IMR-90 (cell line): ENCODE data around the gene ZNF273. TPM values are rescaled to one million over a fixed set of nuclear protein-coding genes. Genes with fewer than 3 reads are reported as not detected.

Experiments used
- ATAC-seq: fragments of 200-7000 bp; cut with Tn5 transposase; 2 replicates; pipeline ENCODE4 v1.9.1; 2020; ENCODE audit warnings: low read depth, mild to moderate bottlenecking, moderate library complexity
- BruUV-seq: library from RNA; stranded (reverse); fragments of 400-500 nt; replicated peaks from 2 replicates; lab custom pipeline; 2021; lab: Mats Ljungman, UMichigan
- CTCF ChIA-PET: fragments of 300-600 bp; formaldehyde crosslinking; extraction: SDS; loops from one replicate; lab custom pipeline; 2021; ENCODE audit warnings: antibody characterized with exemption; lab: Yijun Ruan, JAX
- POLR2A ChIA-PET: fragments of 300-600 bp; sonication (Branson Sonifier 250); formaldehyde crosslinking; loops from one replicate; lab custom pipeline; 2022; ENCODE audit warnings: antibody characterized with exemption; ENCODE audit not compliant: unreplicated experiment; lab: Charles Lee
- DNase-seq: peaks from one replicate; pipeline ENCODE4 v3.0.0; 2013
- H2AFZ ChIP-seq: replicated peaks from 2 replicates; pipeline ENCODE3; 2013; ENCODE audit warnings: low read length, mild to moderate bottlenecking; ENCODE audit not compliant: poor library complexity
- H2AK5ac ChIP-seq: 2 replicates; pipeline ENCODE4 v1.6.1; 2013; ENCODE audit warnings: low read depth, low read length, inconsistent platforms
- H2AK9ac ChIP-seq: replicated peaks from 2 replicates; pipeline ENCODE3; 2013; ENCODE audit warnings: mild to moderate bottlenecking, low read depth, low read length, moderate library complexity; ENCODE audit not compliant: poor library complexity
- H2BK120ac ChIP-seq: 2 replicates; pipeline ENCODE4 v1.6.1; 2013; ENCODE audit warnings: low read depth, low read length, inconsistent platforms
- H2BK15ac ChIP-seq: 3 replicates; pipeline ENCODE4 v1.6.1; 2013; ENCODE audit warnings: low read depth, low read length, inconsistent platforms
- H2BK20ac ChIP-seq: 2 replicates; pipeline ENCODE4 v1.6.1; 2013; ENCODE audit warnings: low read depth, mild to moderate bottlenecking, inconsistent platforms, low read length, moderate library complexity
- H2BK5ac ChIP-seq: 2 replicates; pipeline ENCODE4 v1.6.1; 2013; ENCODE audit warnings: mild to moderate bottlenecking, low read depth, low read length, inconsistent platforms; ENCODE audit not compliant: poor library complexity, severe bottlenecking
- H3K14ac ChIP-seq: replicated peaks from 2 replicates; pipeline ENCODE4 v1.6.1; 2013; ENCODE audit warnings: low read depth, low read length, inconsistent platforms
- H3K18ac ChIP-seq: 2 replicates; pipeline ENCODE4 v1.6.1; 2013; ENCODE audit warnings: low read depth, low read length, control low read depth
- H3K23ac ChIP-seq: 2 replicates; pipeline ENCODE4 v1.6.1; 2013; ENCODE audit warnings: low read depth, low read length, inconsistent platforms
- H3K27ac ChIP-seq: 2 replicates; pipeline ENCODE4 v1.5.1; 2013; ENCODE audit warnings: mild to moderate bottlenecking, control low read depth, low read length; ENCODE audit not compliant: insufficient read depth
- H3K27me3 ChIP-seq: 2 replicates; pipeline ENCODE4 v1.6.1; 2013; ENCODE audit warnings: low read length; ENCODE audit not compliant: control insufficient read depth, insufficient read depth
- H3K36me3 ChIP-seq: 2 replicates; pipeline ENCODE4 v1.6.1; 2013; ENCODE audit warnings: low read length, mixed read lengths; ENCODE audit not compliant: control insufficient read depth, insufficient read depth
- H3K4ac ChIP-seq: 2 replicates; pipeline ENCODE4 v1.6.1; 2013; ENCODE audit warnings: low read depth, low read length, inconsistent platforms
- H3K4me1 ChIP-seq: 2 replicates; pipeline ENCODE4 v1.6.1; 2013; ENCODE audit warnings: low read length, mixed read lengths; ENCODE audit not compliant: control insufficient read depth, insufficient read depth
- H3K4me2 ChIP-seq: 2 replicates; pipeline ENCODE4 v1.6.1; 2013; ENCODE audit warnings: low read depth, mild to moderate bottlenecking, control low read depth, low read length, moderate library complexity
- H3K4me3 ChIP-seq: 2 replicates; pipeline ENCODE4 v1.5.1; 2013; ENCODE audit warnings: low read depth, mild to moderate bottlenecking, control low read depth, low read length, moderate library complexity; ENCODE audit not compliant: insufficient read depth
- H3K56ac ChIP-seq: 2 replicates; pipeline ENCODE4 v1.6.1; 2013; ENCODE audit warnings: low read length, inconsistent platforms; ENCODE audit not compliant: insufficient read depth; ENCODE audit errors: extremely low read depth
- H3K79me1 ChIP-seq, 2 experiments: 2 replicates each; pipeline ENCODE4 v1.6.1; 2013; ENCODE audit warnings: low read length in 2 of 2, inconsistent platforms in 1 of 2, low read depth in 1 of 2
- H3K9ac ChIP-seq: 2 replicates; pipeline ENCODE4 v1.6.1; 2013; ENCODE audit warnings: low read depth, low read length, control low read depth
- H3K9me1 ChIP-seq: 2 replicates; pipeline ENCODE4 v1.6.1; 2013; ENCODE audit warnings: low read length, inconsistent platforms; ENCODE audit not compliant: insufficient read depth
- H3K9me3 ChIP-seq: 2 replicates; pipeline ENCODE4 v1.6.1; 2013; ENCODE audit warnings: low read length; ENCODE audit not compliant: control insufficient read depth, insufficient read depth
- H4K20me1 ChIP-seq: 2 replicates; pipeline ENCODE4 v1.6.1; 2013; ENCODE audit warnings: low read length, inconsistent platforms; ENCODE audit not compliant: insufficient read depth
- H4K5ac ChIP-seq: 2 replicates; pipeline ENCODE4 v1.6.1; 2013; ENCODE audit warnings: mild to moderate bottlenecking, low read depth, low read length, control low read depth
- H4K8ac ChIP-seq, 2 experiments: 2 replicates each; pipeline ENCODE4 v1.6.1; 2013; ENCODE audit warnings: low read depth in 2 of 2, low read length in 2 of 2, control low read depth in 1 of 2, inconsistent platforms in 1 of 2
- H4K91ac ChIP-seq: 2 replicates; pipeline ENCODE4 v1.6.1; 2013; ENCODE audit warnings: low read depth, low read length, inconsistent platforms; ENCODE audit not compliant: insufficient read depth
- MAFK ChIP-seq: IDR thresholded peaks from 2 replicates; pipeline ENCODE4 v1.6.1; 2012; ENCODE audit warnings: low read depth, low read length, improper control_type of control experiment
- POLR2A ChIP-seq: IDR thresholded peaks from 2 replicates; pipeline ENCODE4 v1.6.1; 2012; ENCODE audit warnings: mild to moderate bottlenecking, low read depth, low read length
- RCOR1 ChIP-seq: IDR thresholded peaks from 2 replicates; pipeline ENCODE4 v1.6.1; 2012; ENCODE audit warnings: mild to moderate bottlenecking, low read length, improper control_type of control experiment; ENCODE audit not compliant: insufficient replicate concordance
- WGBS, 2 experiments: methylation state at CpG; one replicate each; pipeline versions ENCODE4 v1.1.5 to v1.1.7; 2013; ENCODE audit warnings: missing lambda C conversion rate in 2 of 2; ENCODE audit not compliant: insufficient read length in 1 of 2; ENCODE audit errors: extremely low coverage in 2 of 2; 5-methylcytosine and 5-hydroxymethylcytosine counted together
- dilution Hi-C: fragments of 300-500 bp; cut with HindIII; formaldehyde crosslinking; loops from one replicate; pipeline ENCODE4 v1.14.3; 2018; ENCODE audit warnings: low sequenced_read_pairs; ENCODE audit not compliant: unreplicated experiment
- in situ Hi-C: fragments of 300-500 bp; cut with MboI; formaldehyde crosslinking; loops from 3 replicates; pipeline ENCODE4 v1.14.3; 2019; ENCODE audit warnings: low sequenced_read_pairs, inconsistent platforms, mixed read lengths
- intact Hi-C: fragments of 100-400 bp; cut with micrococcal nuclease; formaldehyde crosslinking; loops from 2 replicates; pipeline ENCODE4 v1.10.0; 2022
- polyA plus RNA-seq, 3 experiments: library from polyadenylated mRNA; depleted of rRNA; stranded (reverse); fragments of >200 nt; gene quantifications; 2 replicates each; pipeline ENCODE4 v1.2.3, GENCODE V29; 2012; ENCODE audit warnings: low replicate concordance in 1 of 3
- total RNA-seq: library from RNA; depleted of rRNA; stranded (reverse); fragments of >200 nt; gene quantifications from 2 replicates; pipeline ENCODE4 v1.2.3, GENCODE V29; 2012

Gene ZNF273
- total and polyA plus RNA-seq, 2 of the 4 experiments (the other 2 are of a cell fraction) = 1.5 to 2.7 TPM

DNA sequence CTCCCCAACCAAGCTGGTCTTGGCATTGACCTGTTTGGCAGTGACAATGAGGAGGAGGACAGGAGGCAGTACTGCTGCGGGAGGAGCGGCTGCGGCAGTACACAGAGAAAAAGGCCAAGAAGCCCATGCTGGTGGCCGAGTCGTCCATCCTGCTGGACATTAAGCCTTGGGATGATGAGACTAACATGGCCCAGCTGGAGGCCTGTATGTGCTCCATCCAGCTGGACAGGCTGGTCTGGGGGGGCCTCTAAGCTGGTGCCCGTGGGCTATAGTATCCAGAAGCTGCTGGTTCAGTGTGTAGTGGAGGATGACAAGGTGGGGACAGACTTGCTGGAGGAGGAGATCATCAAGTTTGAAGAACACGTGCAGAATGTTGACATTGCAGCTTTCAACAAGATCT is 39.1 kb upstream of the ZNF273 start:
- DNase-seq = no peak
- dilution Hi-C loops = no loop called here
- no peak overlapping the region for H2AK9ac ChIP-seq
- H2AK5ac ChIP-seq = no peak overlapping the region
- H2BK5ac ChIP-seq = no peak overlapping the region
- no peak overlapping the region for H3K9ac ChIP-seq
- no peak overlapping the region for H3K14ac ChIP-seq
- intact Hi-C loops = no loop called here
- H3K9me1 ChIP-seq = no peaks in the 10 kb centered on the region
- H3K36me3 ChIP-seq = no peaks in the 10 kb centered on the region
- in situ Hi-C loops = no loop called here
- no peak overlapping the region for H4K8ac ChIP-seq
- H2BK20ac ChIP-seq = no peak overlapping the region
- CTCF ChIA-PET = no interaction called here
- H3K9me3 ChIP-seq = peaks cover 9% of the 10 kb centered on the region
- no peak overlapping the region for H2BK120ac ChIP-seq
- no peak overlapping the region for H3K4me2 ChIP-seq
- H4K20me1 ChIP-seq = no peaks in the 10 kb centered on the region
- no peak overlapping the region for H4K91ac ChIP-seq
- POLR2A ChIA-PET = no interaction called here
- no peak overlapping the region for H2AFZ ChIP-seq
- H4K5ac ChIP-seq = no peak overlapping the region
- no peak overlapping the region for H3K56ac ChIP-seq
- no peak for ATAC-seq
- no peak overlapping the region for H3K4me3 ChIP-seq
- H2BK15ac ChIP-seq = no peak overlapping the region
- TF ChIP-seq RCOR1 (no peak), MAFK (no peak), POLR2A (no peak)
- 38% methylated on average over 3 of the region's 7 CpGs; no CpG with 5 or more reads in 1 of the 2 experiments for WGBS, 2 experiments
- no peaks in the 10 kb centered on the region for H3K4me1 ChIP-seq
- H3K27me3 ChIP-seq = no peaks in the 10 kb centered on the region
- H3K79me1 ChIP-seq = no peaks in the 10 kb centered on the region
- BruUV-seq = no TSS peak
- H3K27ac ChIP-seq = no peak overlapping the region
- no peak overlapping the region for H3K18ac ChIP-seq
- no peak overlapping the region for H3K23ac ChIP-seq
- H3K4ac ChIP-seq = no peak overlapping the region
